ENCODE results near the gene ZHX3. TPM values are rescaled to one million over a fixed set of nuclear protein-coding genes. Genes with fewer than 3 reads are reported as not detected.

Gene ZHX3
- total RNA-seq, 1 donor from 2014 or later: 14.5 TPM

- no peaks in the 10 kb centered on the region for H3K27me3 ChIP-seq (ENCODE audit: control insufficient read depth, insufficient read depth, low read length)
- H3K36me3 ChIP-seq (ENCODE audit: control insufficient read depth, insufficient read depth, low read length): peaks cover 2% of the 10 kb centered on the region
- DNase-seq (ENCODE audit: low read depth): no peak
- H3K4me3 ChIP-seq (ENCODE audit: low read depth, low read length): no peak overlapping the region
- TF ChIP-seq CTCF (IDR thresholded peaks at IDR 0.05; ENCODE audit: insufficient read depth, low read length, severe bottlenecking): no peak
- no peak for FAIRE-seq
These were observed 115.1 kb downstream of the ZHX3 start for GRCh38 chr20:41202426-41202825.

DNA sequence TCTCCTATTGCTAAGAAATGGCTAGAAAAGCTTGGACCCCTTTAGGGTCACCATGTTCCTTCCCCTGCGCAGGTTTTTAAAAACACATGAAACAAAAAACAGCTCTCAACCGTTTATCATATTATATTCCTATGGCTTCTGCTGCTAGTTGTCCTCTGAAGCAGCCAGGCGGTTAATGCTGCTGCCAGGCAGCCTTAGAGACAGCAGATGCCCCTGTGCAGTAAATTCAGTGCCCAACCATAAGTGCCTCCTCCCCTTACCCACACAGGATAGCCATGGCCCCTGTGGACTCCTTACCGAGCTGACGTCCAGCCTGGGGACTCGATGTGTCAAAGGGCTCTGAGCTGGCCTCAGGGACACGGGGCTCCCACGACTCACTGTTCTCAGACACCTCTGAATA is 115.8 kb downstream of the ZHX3 start:
- FAIRE-seq: no peak
- no peak for TF ChIP-seq CTCF (IDR thresholded peaks at IDR 0.05; ENCODE audit: insufficient read depth, low read length, severe bottlenecking)

DNA sequence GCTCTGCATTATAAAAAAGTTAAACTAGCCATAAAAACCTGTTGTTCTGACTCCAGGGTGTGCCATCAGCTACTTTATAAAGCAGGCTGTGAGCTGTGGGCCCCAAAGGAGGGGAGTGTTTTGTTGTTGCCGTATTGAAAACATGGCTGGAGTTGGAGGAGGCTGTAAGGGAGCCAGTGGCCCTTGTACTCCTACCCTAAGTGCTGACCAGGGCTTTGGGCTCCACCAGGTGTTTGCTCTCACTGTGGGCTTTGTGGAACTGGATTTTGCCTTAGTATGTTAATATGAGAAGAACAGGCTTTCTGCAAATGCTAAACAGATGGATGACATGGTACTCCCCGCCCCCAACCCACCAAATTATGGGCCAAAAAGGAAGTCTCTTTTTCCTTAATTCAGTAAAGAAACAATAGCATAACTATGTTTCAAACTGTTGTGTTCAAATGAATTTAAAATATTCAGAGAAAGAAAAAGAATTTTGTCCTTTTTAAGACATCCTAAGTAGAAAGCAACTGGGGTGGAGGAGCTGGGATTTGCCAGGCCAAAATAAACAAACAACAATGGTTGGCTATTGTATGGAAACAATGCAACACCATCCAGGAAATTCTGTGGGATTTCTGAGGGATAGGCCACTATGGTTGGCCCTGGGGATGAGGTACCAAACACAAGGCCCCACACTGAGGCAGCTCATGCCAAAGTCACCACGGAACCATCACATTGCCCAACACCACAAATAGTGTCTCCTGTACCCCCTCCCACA is 116.9 kb downstream of the ZHX3 start:
- no peak overlapping the region for H3K4me3 ChIP-seq (ENCODE audit: low read depth, low read length)
- DNase-seq (ENCODE audit: low read depth): no peak
- FAIRE-seq: no peak
- no peaks in the 10 kb centered on the region for H3K27me3 ChIP-seq (ENCODE audit: control insufficient read depth, insufficient read depth, low read length)
- no peak for TF ChIP-seq CTCF (IDR thresholded peaks at IDR 0.05; ENCODE audit: insufficient read depth, low read length, severe bottlenecking)
- peaks cover 2% of the 10 kb centered on the region for H3K36me3 ChIP-seq (ENCODE audit: control insufficient read depth, insufficient read depth, low read length)

More for the DNA sequence above, 115.8 kb downstream of the ZHX3 start:
- DNase-seq (ENCODE audit: low read depth): no peak
- peaks cover 2% of the 10 kb centered on the region for H3K36me3 ChIP-seq (ENCODE audit: control insufficient read depth, insufficient read depth, low read length)
- H3K27me3 ChIP-seq (ENCODE audit: control insufficient read depth, insufficient read depth, low read length): no peaks in the 10 kb centered on the region
- no peak overlapping the region for H3K4me3 ChIP-seq (ENCODE audit: low read depth, low read length)

- Histone ChIP-seq H3K27me3 (ENCODE audit: control insufficient read depth, insufficient read depth, low read length) (no peaks in the 10 kb centered on the region), H3K36me3 (ENCODE audit: control insufficient read depth, insufficient read depth, low read length) (peaks cover under 1% of the 10 kb centered on the region), H3K4me3 (ENCODE audit: low read depth, low read length) (no peak overlapping the region)
- no peak for TF ChIP-seq CTCF (IDR thresholded peaks at IDR 0.05; ENCODE audit: insufficient read depth, low read length, severe bottlenecking)
- FAIRE-seq (no peak), DNase-seq (ENCODE audit: low read depth) (no peak)
These were observed 119.1 kb downstream of the ZHX3 start for GRCh38 chr20:41198443-41198842.

- FAIRE-seq: peak; percentile 23
- H3K27me3 ChIP-seq (ENCODE audit: control insufficient read depth, insufficient read depth, low read length): no peaks in the 10 kb centered on the region
- H3K4me3 ChIP-seq (ENCODE audit: low read depth, low read length): no peak overlapping the region
- no peak for TF ChIP-seq CTCF (IDR thresholded peaks at IDR 0.05; ENCODE audit: insufficient read depth, low read length, severe bottlenecking)
- DNase-seq (ENCODE audit: low read depth): no peak
- no peaks in the 10 kb centered on the region for H3K36me3 ChIP-seq (ENCODE audit: control insufficient read depth, insufficient read depth, low read length)
These were observed 120.8 kb downstream of the ZHX3 start for GRCh38 chr20:41196653-41197225.
